GM21576 (cell line): Measurements from ENCODE around the gene NAGS.
"Not testable (repeated sequence)": the region's sequence is repeated elsewhere in the genome, so short reads cannot be mapped to it uniquely, and the experiment has no call there.

Source experiments
- ATAC-seq: cut with Tn5 transposase; IDR thresholded peaks from one replicate; pipeline ENCODE4 v1.9.1; 2021; ENCODE audit warnings: mild to moderate bottlenecking, moderate library complexity; ENCODE audit not compliant: unreplicated experiment

Gene NAGS, protein sequence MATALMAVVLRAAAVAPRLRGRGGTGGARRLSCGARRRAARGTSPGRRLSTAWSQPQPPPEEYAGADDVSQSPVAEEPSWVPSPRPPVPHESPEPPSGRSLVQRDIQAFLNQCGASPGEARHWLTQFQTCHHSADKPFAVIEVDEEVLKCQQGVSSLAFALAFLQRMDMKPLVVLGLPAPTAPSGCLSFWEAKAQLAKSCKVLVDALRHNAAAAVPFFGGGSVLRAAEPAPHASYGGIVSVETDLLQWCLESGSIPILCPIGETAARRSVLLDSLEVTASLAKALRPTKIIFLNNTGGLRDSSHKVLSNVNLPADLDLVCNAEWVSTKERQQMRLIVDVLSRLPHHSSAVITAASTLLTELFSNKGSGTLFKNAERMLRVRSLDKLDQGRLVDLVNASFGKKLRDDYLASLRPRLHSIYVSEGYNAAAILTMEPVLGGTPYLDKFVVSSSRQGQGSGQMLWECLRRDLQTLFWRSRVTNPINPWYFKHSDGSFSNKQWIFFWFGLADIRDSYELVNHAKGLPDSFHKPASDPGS

DNA sequence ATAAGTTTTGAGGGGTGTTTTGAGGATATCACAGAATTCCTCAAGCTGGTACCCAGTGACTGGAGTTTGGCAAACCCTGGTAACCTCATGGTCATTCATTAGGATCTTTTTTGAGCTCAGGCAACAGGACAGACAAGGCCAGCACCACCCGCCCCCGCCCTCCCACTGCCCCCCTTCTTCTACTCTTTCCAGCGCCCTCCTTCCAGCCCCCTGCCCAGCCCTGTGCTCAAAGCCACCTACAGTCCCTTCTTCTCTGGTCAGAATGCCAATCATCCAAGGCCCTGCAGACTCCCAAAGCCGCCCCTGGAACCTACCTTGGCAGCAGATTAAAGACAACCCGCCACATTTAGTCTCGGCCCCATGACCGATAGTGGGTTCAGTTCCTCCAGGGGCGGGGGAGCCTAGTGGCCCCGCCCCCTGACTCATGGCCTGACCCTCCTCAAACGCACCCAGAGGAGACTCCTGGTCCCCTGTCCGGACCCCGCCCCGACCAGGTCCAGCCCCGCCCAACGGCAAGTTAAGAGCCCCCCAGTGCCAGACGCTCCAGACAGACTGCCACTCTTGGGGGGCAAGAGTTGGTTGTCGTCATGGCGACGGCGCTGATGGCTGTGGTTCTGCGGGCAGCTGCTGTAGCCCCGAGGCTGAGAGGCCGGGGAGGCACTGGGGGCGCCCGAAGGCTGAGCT is at the start of gene NAGS:
TSS of gene NAGS (plus strand) at position 546 of the 684 bp plus-strand sequence. CDS start at position 588, 42 bp downstream.
- ATAC-seq: no peak

- no peak for ATAC-seq
These were observed 48.2 kb upstream of the NAGS start for GRCh38 chr17:43956222-43956621.

- no peak for ATAC-seq
These were observed 45.6 kb upstream of the NAGS start for GRCh38 chr17:43958748-43959352.

DNA sequence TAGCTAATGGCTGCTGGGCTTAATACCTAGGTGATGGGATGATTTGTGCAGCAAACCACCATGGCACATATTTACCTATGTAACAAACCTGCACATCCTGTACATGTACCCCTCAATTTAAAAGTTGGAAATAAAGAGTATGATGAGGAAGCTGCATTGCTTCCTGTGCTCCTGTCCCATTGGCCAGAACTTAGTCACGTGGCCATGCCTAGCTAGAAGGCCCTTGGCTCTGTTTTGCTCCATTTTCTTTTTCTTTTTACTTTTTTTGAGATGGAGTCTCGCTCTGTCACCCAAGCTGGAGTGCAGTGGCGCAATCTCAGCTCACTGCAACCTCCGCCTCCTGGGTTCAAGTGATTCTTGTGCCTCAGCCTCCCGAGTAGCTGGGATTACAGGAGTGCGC is 43.1 kb upstream of the NAGS start:
- ATAC-seq: not testable (repeated sequence)

- no peak for ATAC-seq
These were observed 42.5 kb upstream of the NAGS start for GRCh38 chr17:43961954-43962353.

DNA sequence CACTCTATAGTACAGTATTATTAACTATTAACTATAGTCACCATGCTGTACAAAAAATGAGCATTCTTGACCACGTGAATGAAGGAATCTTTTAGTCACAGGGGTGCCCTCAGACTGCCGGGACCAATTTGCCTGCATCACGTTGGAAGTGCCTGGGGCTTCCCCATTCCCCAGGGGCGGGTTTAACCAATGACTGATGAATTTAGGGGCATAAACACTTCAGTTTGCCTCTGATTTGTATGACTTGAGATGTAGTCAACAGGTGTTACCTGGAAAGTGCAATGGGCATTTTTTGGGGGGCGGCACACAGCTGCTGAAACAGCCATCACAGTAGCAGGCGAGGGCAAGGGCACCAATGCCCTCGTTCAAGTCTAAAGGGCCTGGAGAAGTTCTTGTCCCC is 41.9 kb upstream of the NAGS start:
- ATAC-seq: no peak

GRCh38 chr17:43966276-43966675 is 38.1 kb upstream of the NAGS start:
- ATAC-seq: no peak

- ATAC-seq: no peak
These were observed 37.1 kb upstream of the NAGS start for GRCh38 chr17:43967251-43967875.

DNA sequence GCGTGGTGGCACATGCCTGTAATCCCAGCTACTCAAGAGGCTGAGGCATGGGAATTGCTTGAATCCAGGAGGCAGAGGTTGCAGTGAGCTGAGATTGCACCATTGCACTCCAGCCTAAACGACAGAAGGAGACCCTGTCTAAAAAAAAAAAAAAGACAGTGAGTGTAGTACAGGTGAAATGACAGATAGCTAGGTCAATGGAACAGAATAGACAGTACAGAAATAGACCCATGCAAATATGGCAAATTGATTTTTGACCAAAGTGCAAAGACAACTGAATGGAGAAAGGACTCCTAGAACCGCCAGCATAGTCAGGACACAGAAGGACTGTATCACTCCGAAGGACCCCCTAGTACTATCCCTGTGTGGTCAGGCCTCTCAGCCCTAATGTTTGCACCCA is 34.1 kb upstream of the NAGS start:
- ATAC-seq: no peak

- ATAC-seq: not testable (repeated sequence)
These were observed 33.0 kb upstream of the NAGS start for GRCh38 chr17:43971436-43971835.

- not testable (repeated sequence) for ATAC-seq
These were observed 31.8 kb upstream of the NAGS start for GRCh38 chr17:43972444-43973212.

DNA sequence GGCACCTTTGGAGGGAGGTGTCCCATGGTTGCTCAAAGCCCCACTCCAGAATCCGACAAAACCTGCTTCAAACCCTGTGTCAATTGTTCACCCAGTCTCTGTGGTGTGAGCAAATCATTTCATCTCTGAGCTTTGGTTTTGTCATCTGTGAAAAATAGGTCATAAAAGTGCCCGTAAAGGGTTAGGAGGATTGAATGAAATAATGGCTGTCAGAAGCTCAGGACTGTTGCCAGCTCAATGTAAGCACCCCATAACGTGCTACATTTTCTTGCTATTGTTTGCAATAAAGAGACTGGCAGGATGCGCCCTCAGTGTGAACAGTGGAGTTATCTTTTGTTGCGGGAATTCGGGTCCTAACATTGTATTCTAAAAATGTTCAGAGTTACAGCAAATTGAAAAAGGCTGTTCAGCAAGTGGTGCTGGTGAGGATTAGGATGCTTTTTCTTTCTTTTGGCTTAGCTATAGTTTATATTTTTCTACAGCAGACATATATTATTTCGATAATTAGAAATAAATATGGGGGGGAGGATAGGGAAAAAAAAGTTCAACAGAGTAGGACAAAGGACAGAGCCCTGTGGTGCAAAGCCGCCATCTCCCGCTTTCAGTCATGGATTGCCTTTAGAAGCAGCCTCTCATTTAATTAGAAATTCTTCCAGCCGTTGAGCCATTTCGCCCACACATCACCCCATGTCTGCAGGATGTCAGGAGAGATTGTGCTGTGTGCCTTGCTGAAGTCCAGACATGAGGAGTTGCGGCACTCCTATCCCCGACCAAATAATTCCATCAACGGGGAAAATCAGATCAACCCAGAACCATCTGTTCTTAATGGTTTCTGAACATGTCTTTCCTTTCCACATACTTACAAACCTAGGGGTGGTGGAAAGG is 29.8 kb upstream of the NAGS start:
- ATAC-seq: no peak

DNA sequence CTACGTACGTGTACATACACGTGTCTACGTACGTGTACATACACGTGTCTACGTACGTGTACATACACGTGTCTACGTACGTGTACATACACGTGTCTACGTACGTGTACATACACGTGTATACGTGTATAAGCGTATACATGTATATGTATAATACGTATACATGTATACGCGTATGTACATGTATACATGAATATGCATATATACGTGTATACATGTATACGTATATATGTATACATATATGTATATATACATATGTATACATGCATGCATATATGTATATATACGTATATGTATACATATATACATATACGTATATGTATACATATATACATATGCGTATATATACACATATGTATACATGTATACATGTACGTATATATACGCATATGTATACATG is 28.5 kb upstream of the NAGS start:
- ATAC-seq: no peak

GRCh38 chr17:43976963-43977837 is 27.2 kb upstream of the NAGS start:
- ATAC-seq: no peak

DNA sequence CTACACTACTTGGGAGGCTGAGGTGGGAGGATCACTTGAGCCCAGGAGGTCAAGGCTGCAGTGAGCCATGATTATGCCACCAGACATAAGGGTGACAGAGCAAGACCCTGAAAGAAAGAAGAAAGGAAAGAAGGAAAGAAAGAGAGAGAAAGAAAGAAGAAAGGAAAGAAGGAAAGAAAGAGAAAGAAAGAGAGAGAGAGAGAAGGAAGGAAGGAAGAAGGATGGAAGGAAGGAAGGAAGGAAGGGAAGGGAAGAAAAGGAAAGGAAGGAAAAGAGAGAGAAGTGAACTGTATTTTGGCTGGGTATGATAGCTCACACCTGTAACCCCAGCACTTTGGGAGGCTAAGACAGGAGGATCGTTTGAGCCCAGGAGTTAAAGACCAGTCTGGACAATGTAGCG is 26.3 kb upstream of the NAGS start:
- no peak for ATAC-seq

DNA sequence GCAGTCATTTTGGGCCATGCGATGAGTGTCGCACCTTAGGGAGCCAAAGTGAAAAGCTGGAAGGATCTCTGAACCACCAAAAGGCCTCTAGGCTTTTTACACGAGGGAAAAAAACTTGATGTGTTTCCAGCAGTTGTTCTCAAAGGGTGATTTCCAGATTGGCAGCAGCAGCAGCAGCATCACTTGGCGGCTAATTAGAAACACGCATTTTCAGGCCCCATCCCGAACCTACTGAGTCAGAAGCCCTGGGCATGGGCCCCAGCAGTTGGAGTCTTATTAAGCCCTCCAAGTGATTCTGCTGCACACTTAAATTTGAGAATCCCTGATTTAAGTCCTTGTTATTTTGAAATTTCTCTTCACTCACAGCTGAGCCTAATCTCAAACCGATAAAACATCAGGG is 25.4 kb upstream of the NAGS start:
- ATAC-seq: no peak

DNA sequence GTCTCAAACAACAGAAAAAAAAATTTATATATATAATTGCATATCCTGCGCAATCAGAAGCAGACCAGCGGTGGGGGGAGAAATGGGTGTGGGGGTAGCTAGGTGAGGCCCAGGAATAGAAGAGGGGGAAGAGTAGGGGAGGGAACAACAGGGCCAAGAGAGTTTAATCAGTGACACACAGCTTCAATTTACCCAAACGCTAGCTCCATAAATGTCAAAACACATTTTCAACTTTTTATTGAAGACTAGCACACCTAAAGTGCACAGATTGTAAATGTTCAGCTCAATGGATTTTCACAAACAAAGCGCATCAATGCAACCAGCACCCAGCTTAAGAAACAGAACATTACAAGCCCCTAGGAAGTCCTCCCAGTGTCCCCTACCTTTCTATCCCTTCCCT is 24.8 kb upstream of the NAGS start:
- no peak for ATAC-seq

- no peak for ATAC-seq
These were observed 22.3 kb upstream of the NAGS start for GRCh38 chr17:43982171-43982570.

GRCh38 chr17:43983196-43983514 is 21.3 kb upstream of the NAGS start:
- no peak for ATAC-seq
